HUES48 (cell line): ENCODE results near the gene ZC3H12C.
"Not testable (repeated sequence)": the region's sequence is repeated elsewhere in the genome, so short reads cannot be mapped to it uniquely, and the experiment has no call there.

Source experiments
- H3K27ac ChIP-seq: one replicate; pipeline ENCODE4 v1.7.0; 2013; ENCODE audit warnings: low read depth, low read length, inconsistent platforms
- H3K27me3 ChIP-seq: 2 replicates; pipeline ENCODE4 v1.6.1; 2013; ENCODE audit warnings: mild to moderate bottlenecking, low read length; ENCODE audit not compliant: control insufficient read depth, insufficient read depth
- H3K36me3 ChIP-seq: 2 replicates; pipeline ENCODE4 v1.6.1; 2013; ENCODE audit warnings: low read length; ENCODE audit not compliant: control insufficient read depth, insufficient read depth
- H3K4me1 ChIP-seq: 2 replicates; pipeline ENCODE4 v1.6.1; 2013; ENCODE audit warnings: mild to moderate bottlenecking, low read length; ENCODE audit not compliant: control insufficient read depth, insufficient read depth
- H3K4me3 ChIP-seq: 2 replicates; pipeline ENCODE4 v1.5.1; 2013; ENCODE audit warnings: mild to moderate bottlenecking, low read depth, low read length
- H3K9ac ChIP-seq: 2 replicates; pipeline ENCODE4 v1.6.1; 2013; ENCODE audit warnings: mild to moderate bottlenecking, low read depth, low read length, moderate library complexity
- H3K9me3 ChIP-seq: 2 replicates; pipeline ENCODE4 v1.6.1; 2013; ENCODE audit warnings: low read length; ENCODE audit not compliant: control insufficient read depth, insufficient read depth

Gene ZC3H12C

GRCh38 chr11:110185599-110185998, 92.4 kb downstream of the ZC3H12C start:
- Histone ChIP-seq H3K9ac (no peak overlapping the region), H3K36me3 (no peaks in the 10 kb centered on the region), H3K4me1 (peaks cover 11% of the 10 kb centered on the region), H3K27me3 (no peaks in the 10 kb centered on the region), H3K27ac (no peak overlapping the region), H3K9me3 (no peaks in the 10 kb centered on the region), H3K4me3 (no peak overlapping the region)

GRCh38 chr11:110186456-110186855, 93.3 kb downstream of the ZC3H12C start:
- H3K4me1 ChIP-seq, result peaks cover 11% of the 10 kb centered on the region
- H3K27ac ChIP-seq, result no peak overlapping the region
- no peaks in the 10 kb centered on the region for H3K27me3 ChIP-seq
- no peaks in the 10 kb centered on the region for H3K36me3 ChIP-seq
- H3K9ac ChIP-seq, result no peak overlapping the region
- no peak overlapping the region for H3K4me3 ChIP-seq
- H3K9me3 ChIP-seq, result no peaks in the 10 kb centered on the region

- Histone ChIP-seq H3K27me3 (no peaks in the 10 kb centered on the region), H3K4me1 (peaks cover 11% of the 10 kb centered on the region), H3K9ac (no peak overlapping the region), H3K27ac (no peak overlapping the region), H3K4me3 (no peak overlapping the region), H3K36me3 (no peaks in the 10 kb centered on the region), H3K9me3 (no peaks in the 10 kb centered on the region)
These were observed 93.7 kb downstream of the ZC3H12C start for GRCh38 chr11:110186867-110187266.

GRCh38 chr11:110187731-110188130, 94.5 kb downstream of the ZC3H12C start:
- Histone ChIP-seq H3K36me3 (no peaks in the 10 kb centered on the region), H3K4me1 (peaks cover 11% of the 10 kb centered on the region), H3K9me3 (no peaks in the 10 kb centered on the region), H3K4me3 (no peak overlapping the region), H3K27me3 (no peaks in the 10 kb centered on the region), H3K9ac (no peak overlapping the region), H3K27ac (no peak overlapping the region)

DNA sequence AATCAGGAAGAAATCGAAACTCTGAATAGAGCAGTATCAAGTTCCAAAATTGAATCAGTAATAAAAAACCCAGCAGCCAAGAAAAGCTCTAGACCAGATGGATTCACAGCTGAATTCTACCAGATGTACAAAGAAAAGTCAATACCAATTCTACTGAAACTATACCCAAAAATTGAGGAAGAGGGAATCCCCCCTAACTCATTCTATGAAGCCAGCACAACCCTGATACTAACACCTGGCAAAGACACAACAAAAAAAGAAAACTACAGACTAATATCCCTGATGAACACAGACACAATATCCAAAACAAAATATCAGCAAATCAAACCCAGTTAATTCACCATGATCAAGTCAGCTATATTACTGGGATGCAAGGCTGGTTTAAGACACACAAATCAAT, 97.7 kb downstream of the ZC3H12C start:
- Histone ChIP-seq H3K9ac (no peak overlapping the region), H3K27ac (no peak overlapping the region)

GRCh38 chr11:110192604-110193282, 99.6 kb downstream of the ZC3H12C start:
- H3K9ac ChIP-seq, H3K27ac ChIP-seq, H3K4me1 ChIP-seq, H3K36me3 ChIP-seq, H3K4me3 ChIP-seq, H3K27me3 ChIP-seq, H3K9me3 ChIP-seq: not testable (repeated sequence)

More for the DNA sequence above, 97.7 kb downstream of the ZC3H12C start:
- peaks cover 7% of the 10 kb centered on the region for H3K4me1 ChIP-seq
- no peaks in the 10 kb centered on the region for H3K36me3 ChIP-seq
- no peaks in the 10 kb centered on the region for H3K27me3 ChIP-seq
- H3K4me3 ChIP-seq, result no peak overlapping the region
- no peaks in the 10 kb centered on the region for H3K9me3 ChIP-seq

GRCh38 chr11:110194211-110194766, 101.1 kb downstream of the ZC3H12C start:
- H3K27ac ChIP-seq, result not testable (repeated sequence)

DNA sequence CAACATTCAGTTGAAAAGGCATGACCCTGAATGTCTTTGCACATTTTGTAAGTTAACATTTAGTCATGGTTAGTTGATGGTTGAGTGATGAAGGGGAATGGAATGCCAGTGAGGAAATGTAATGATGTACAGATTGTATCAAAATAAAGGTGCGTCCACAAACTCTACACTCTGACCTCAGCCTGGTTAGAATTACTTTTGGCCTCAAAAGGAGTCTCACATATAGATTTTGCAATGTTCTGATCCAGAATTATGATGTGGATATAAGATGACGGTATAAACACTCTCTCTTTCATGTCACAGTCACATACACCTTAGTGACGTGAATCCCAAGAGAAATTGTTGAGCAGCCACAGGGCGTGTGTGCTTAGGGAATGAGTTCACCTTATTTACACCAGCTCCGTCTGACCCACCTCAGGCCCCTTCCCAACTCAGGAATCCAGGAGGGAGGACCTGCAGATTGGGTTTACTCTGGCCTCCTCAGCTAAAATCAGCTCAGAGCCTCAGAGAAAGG, 103.1 kb downstream of the ZC3H12C start:
- Histone ChIP-seq H3K4me1 (peaks cover 17% of the 10 kb centered on the region), H3K4me3 (no peak overlapping the region), H3K9ac (no peak overlapping the region), H3K9me3 (no peaks in the 10 kb centered on the region), H3K27me3 (no peaks in the 10 kb centered on the region), H3K27ac (no peak overlapping the region), H3K36me3 (no peaks in the 10 kb centered on the region)

More at GRCh38 chr11:110194211-110194766, 101.1 kb downstream of the ZC3H12C start:
- H3K27me3 ChIP-seq, H3K4me1 ChIP-seq, H3K9me3 ChIP-seq, H3K9ac ChIP-seq, H3K36me3 ChIP-seq, H3K4me3 ChIP-seq: not testable (repeated sequence)

- Histone ChIP-seq H3K36me3 (no peaks in the 10 kb centered on the region), H3K9ac (no peak overlapping the region), H3K27me3 (no peaks in the 10 kb centered on the region), H3K4me1 (peaks cover 17% of the 10 kb centered on the region), H3K27ac (no peak overlapping the region), H3K9me3 (no peaks in the 10 kb centered on the region), H3K4me3 (no peak overlapping the region)
These were observed 103.8 kb downstream of the ZC3H12C start for GRCh38 chr11:110196884-110197420.

DNA sequence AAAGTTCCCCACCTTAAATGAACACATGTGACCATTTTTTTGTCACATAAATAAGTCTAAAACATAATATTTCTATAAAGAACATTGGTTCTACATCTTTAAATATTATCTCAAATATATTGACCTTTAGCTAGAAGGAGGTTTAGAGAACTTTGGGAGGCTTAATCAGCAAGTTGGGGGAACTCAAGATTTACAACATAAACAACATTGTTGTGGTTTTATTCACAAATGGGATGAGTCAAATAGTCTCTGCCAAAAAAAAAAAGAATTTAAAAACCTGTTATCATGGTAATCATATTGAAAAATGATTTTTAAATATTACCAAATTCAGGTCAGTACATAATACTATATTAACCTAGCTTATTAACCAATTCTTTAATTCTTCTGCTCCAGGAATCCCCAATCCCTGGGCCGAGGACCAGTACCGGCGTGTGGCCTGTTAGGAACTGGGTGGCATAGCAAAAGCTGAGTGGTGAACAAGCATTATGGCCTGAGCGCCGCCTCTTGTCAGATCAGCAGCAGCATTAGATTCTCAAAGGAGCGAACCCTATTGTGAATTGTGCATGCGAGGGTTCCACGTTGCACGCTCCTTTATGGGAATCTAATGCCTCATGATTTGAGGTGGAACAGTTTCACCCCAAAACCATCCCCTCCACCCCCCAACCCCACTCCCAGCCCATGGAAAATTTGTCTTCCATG, 105.0 kb downstream of the ZC3H12C start:
- Histone ChIP-seq H3K9me3 (no peaks in the 10 kb centered on the region), H3K27ac (no peak overlapping the region), H3K4me3 (no peak overlapping the region), H3K36me3 (no peaks in the 10 kb centered on the region), H3K9ac (no peak overlapping the region), H3K4me1 (peaks cover 17% of the 10 kb centered on the region), H3K27me3 (no peaks in the 10 kb centered on the region)
